Endothelial cell of umbilical vein (primary cell): Measurements from ENCODE around the gene MYO9B. TPM values are rescaled to one million over a fixed set of nuclear protein-coding genes. Genes with fewer than 3 reads are reported as not detected.

ENCODE experiments used
- BruUV-seq: library from RNA; stranded (reverse); fragments of 400-500 nt; replicated peaks from 2 replicates; lab custom pipeline; 2021; lab: Mats Ljungman, UMichigan
- CTCF ChIA-PET: fragments of 300-600, 350-600 bp; sonication (Branson Sonifier 250); formaldehyde crosslinking; loops from one replicate; lab custom pipeline; 2021; ENCODE audit warnings: antibody characterized with exemption, inconsistent platforms; lab: Charles Lee
- POLR2A ChIA-PET: fragments of 300-600, 350-600 bp; sonication (Branson Sonifier 250); formaldehyde crosslinking; loops from one replicate; lab custom pipeline; 2021; ENCODE audit warnings: antibody characterized with exemption, inconsistent platforms; lab: Charles Lee
- DNase-seq: peaks from one replicate; pipeline ENCODE4 v3.0.0-alpha.2; 2011; ENCODE audit warnings: low read depth, low spot score
- FAIRE-seq: peaks from 2 replicates; lab custom pipeline; 2011; peaks lifted over from hg19 to GRCh38; lab: Jason Lieb, UNC
- H2AFZ ChIP-seq: 2 replicates; pipeline ENCODE4 v1.6.0; 2012; ENCODE audit warnings: low read depth, low read length, control low read depth, inconsistent platforms
- H3K27ac ChIP-seq: 2 replicates; pipeline ENCODE4 v1.5.1; 2011; ENCODE audit warnings: low read depth, mild to moderate bottlenecking, control low read depth, low read length, moderate library complexity; ENCODE audit not compliant: insufficient read depth
- H3K27me3 ChIP-seq, 2 experiments: 2 replicates each; pipeline versions ENCODE4 v1.6.0 to v1.6.1; 2011; ENCODE audit warnings: low read length in 2 of 2, mixed read lengths in 1 of 2; ENCODE audit not compliant: control insufficient read depth in 2 of 2, insufficient read depth in 2 of 2
- H3K36me3 ChIP-seq, 2 experiments: 2 replicates in 1 of 2; 3 replicates in 1 of 2; pipeline ENCODE4 v1.5.1; 2011; ENCODE audit warnings: low read length in 2 of 2, mild to moderate bottlenecking in 1 of 2, moderate library complexity in 1 of 2; ENCODE audit not compliant: control insufficient read depth in 2 of 2, insufficient read depth in 2 of 2; ENCODE audit errors: extremely low read depth in 1 of 2
- H3K4me1 ChIP-seq: 3 replicates; pipeline ENCODE4 v1.5.1; 2011; ENCODE audit warnings: mild to moderate bottlenecking, low read length; ENCODE audit not compliant: control insufficient read depth, insufficient read depth; ENCODE audit errors: extremely low read depth
- H3K4me2 ChIP-seq: 2 replicates; pipeline ENCODE4 v1.6.1; 2011; ENCODE audit warnings: low read length, control low read depth, mixed read lengths; ENCODE audit not compliant: insufficient read depth
- H3K4me3 ChIP-seq, 3 experiments: fragments of 200-600 bp in 1 of 3; sonication (generic), shearing (Covaris generic) in 1 of 3; replicated peaks in 1 of 3; 2 replicates each; pipeline ENCODE4 v1.5.1; 2011 to 2016; ENCODE audit warnings: control low read depth in 3 of 3, low read length in 3 of 3, mild to moderate bottlenecking in 2 of 3, inconsistent platforms in 1 of 3, low read depth in 1 of 3, moderate library complexity in 1 of 3; ENCODE audit not compliant: insufficient read depth in 1 of 3
- H3K79me2 ChIP-seq: 2 replicates; pipeline ENCODE4 v1.6.0; 2012; ENCODE audit warnings: low read length, inconsistent platforms; ENCODE audit not compliant: control insufficient read depth, insufficient read depth
- H3K9ac ChIP-seq: replicated peaks from 2 replicates; pipeline ENCODE3; 2011; ENCODE audit warnings: low read length, control low read depth; ENCODE audit not compliant: insufficient read depth; ENCODE audit errors: extremely low read depth
- H3K9me1 ChIP-seq: replicated peaks from 3 replicates; pipeline ENCODE4 v1.6.0; 2011; ENCODE audit warnings: mild to moderate bottlenecking, low read length; ENCODE audit not compliant: control insufficient read depth, insufficient read depth; ENCODE audit errors: extremely low read depth
- H3K9me3 ChIP-seq: replicated peaks from 2 replicates; pipeline ENCODE4 v1.5.1; 2012; ENCODE audit warnings: low read length, inconsistent platforms; ENCODE audit not compliant: control insufficient read depth, insufficient read depth
- H4K20me1 ChIP-seq: replicated peaks from 2 replicates; pipeline ENCODE3; 2011; ENCODE audit warnings: mild to moderate bottlenecking, low read length; ENCODE audit not compliant: control insufficient read depth, insufficient read depth; ENCODE audit errors: extremely low read depth
- EZH2 ChIP-seq: IDR thresholded peaks from 2 replicates; pipeline ENCODE4 v1.6.1; 2012; ENCODE audit warnings: borderline replicate concordance, low read depth, mild to moderate bottlenecking, moderate library complexity, low read length, inconsistent platforms; ENCODE audit not compliant: severe bottlenecking
- FOS ChIP-seq: IDR thresholded peaks from 2 replicates; pipeline ENCODE4 v1.6.1; 2011; ENCODE audit warnings: mild to moderate bottlenecking, low read length, moderate library complexity, borderline replicate concordance; ENCODE audit not compliant: insufficient read depth
- GATA2 ChIP-seq: IDR thresholded peaks from 2 replicates; pipeline ENCODE4 v1.7.0; 2011; ENCODE audit warnings: low read depth, mild to moderate bottlenecking, moderate library complexity, mixed read lengths, low read length; ENCODE audit not compliant: insufficient read length, insufficient read depth
- JUN ChIP-seq: IDR thresholded peaks from 2 replicates; pipeline ENCODE4 v1.6.1; 2011; ENCODE audit warnings: borderline replicate concordance, low read depth; ENCODE audit not compliant: insufficient read length, insufficient read depth
- MYC ChIP-seq: IDR thresholded peaks from one replicate; pipeline ENCODE4 v1.6.1; 2011; ENCODE audit warnings: mild to moderate bottlenecking, low read depth, low read length
- POLR2A ChIP-seq: IDR thresholded peaks from 2 replicates; pipeline ENCODE4 v1.6.1; 2012; ENCODE audit warnings: low read depth, mild to moderate bottlenecking, control low read depth, low read length
- POLR2AphosphoS5 ChIP-seq: IDR thresholded peaks from 2 replicates; pipeline ENCODE4 v1.6.1; 2012; ENCODE audit warnings: low read depth, mild to moderate bottlenecking, control low read depth, low read length, moderate library complexity; ENCODE audit not compliant: insufficient read depth
- dilution Hi-C: fragments of 300-500 bp; cut with MboI; formaldehyde crosslinking; loops from one replicate; pipeline ENCODE4 v1.15.0; 2019; ENCODE audit warnings: low sequenced_read_pairs; ENCODE audit not compliant: extremely low pct_ligation_motif_present
- intact Hi-C: fragments of 100-400 bp; cut with micrococcal nuclease; formaldehyde crosslinking; loops from one replicate; pipeline ENCODE4 v1.10.0; 2022
- polyA plus RNA-seq, 4 experiments: library from polyadenylated mRNA; depleted of rRNA in 3 of 4; stranded (reverse) in 3 of 4; unstranded in 1 of 4; fragments of >200 nt; gene quantifications; 2 replicates each; pipeline versions ENCODE4 v1.2.1 to v1.2.3, GENCODE V29; 2011 to 2012; ENCODE audit warnings: missing spikeins in 1 of 4
- total RNA-seq: library from RNA; stranded (reverse); gene quantifications from 2 replicates; pipeline ENCODE4 v1.2.3, GENCODE V29; 2021
- TF ChIP-seq, protein P1 (sequence below), 2 donors: IDR thresholded peaks; 1 replicate in 1 of 2; 2 replicates in 1 of 2; pipeline ENCODE4 v1.5.1; 2011; ENCODE audit warnings: low read length in 2 of 2, mild to moderate bottlenecking in 2 of 2, moderate library complexity in 2 of 2, control low read depth in 1 of 2, inconsistent platforms in 1 of 2, low read depth in 1 of 2; ENCODE audit not compliant: insufficient read depth in 1 of 2; ENCODE audit errors: extremely low read depth in 1 of 2
- TF ChIP-seq, protein P2 (sequence below): IDR thresholded peaks from 2 replicates; pipeline ENCODE4 v1.6.1; 2011; ENCODE audit not compliant: insufficient read depth, insufficient read length

The MYO9B gene
- total and polyA plus RNA-seq, 2 donors (not counting 3 experiments of a cell fraction or from before 2014, with no cell fraction given) = 64.4 to 119 TPM

GRCh38 chr19:17249887-17250548 is 174.4 kb downstream of the MYO9B start:
- CTCF ChIA-PET = interaction anchor here (1.5 to 4.4 kb wide), 4 partner anchors 11 to 32 kb away, joined by 3 to 28 read pairs (median 5); no protein-coding TSS in a partner anchor
- no peak overlapping the region for H3K4me3 ChIP-seq
- H2AFZ ChIP-seq = no peak overlapping the region
- intact Hi-C loops (no loop called here), dilution Hi-C loops (no loop called here)
- H3K27me3 ChIP-seq = no peaks in the 10 kb centered on the region
- DNase-seq = no peak
- no peak overlapping the region for H3K9ac ChIP-seq
- no TSS peak for BruUV-seq
- no peak for TF ChIP-seq POLR2AphosphoS5
- TF ChIP-seq, protein P1, sequence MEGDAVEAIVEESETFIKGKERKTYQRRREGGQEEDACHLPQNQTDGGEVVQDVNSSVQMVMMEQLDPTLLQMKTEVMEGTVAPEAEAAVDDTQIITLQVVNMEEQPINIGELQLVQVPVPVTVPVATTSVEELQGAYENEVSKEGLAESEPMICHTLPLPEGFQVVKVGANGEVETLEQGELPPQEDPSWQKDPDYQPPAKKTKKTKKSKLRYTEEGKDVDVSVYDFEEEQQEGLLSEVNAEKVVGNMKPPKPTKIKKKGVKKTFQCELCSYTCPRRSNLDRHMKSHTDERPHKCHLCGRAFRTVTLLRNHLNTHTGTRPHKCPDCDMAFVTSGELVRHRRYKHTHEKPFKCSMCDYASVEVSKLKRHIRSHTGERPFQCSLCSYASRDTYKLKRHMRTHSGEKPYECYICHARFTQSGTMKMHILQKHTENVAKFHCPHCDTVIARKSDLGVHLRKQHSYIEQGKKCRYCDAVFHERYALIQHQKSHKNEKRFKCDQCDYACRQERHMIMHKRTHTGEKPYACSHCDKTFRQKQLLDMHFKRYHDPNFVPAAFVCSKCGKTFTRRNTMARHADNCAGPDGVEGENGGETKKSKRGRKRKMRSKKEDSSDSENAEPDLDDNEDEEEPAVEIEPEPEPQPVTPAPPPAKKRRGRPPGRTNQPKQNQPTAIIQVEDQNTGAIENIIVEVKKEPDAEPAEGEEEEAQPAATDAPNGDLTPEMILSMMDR (IDR thresholded peaks at IDR 0.05; ENCODE audit: extremely low read depth in 1 of 2, insufficient read depth in 1 of 2, low read depth in 1 of 2, low read length in 2 of 2) = no peak
- H3K4me2 ChIP-seq = no peak overlapping the region
- H3K79me2 ChIP-seq = peaks cover under 1% of the 10 kb centered on the region
- H3K9me1 ChIP-seq = no peaks in the 10 kb centered on the region
- POLR2A ChIA-PET = interaction anchor here (0.6 to 1.1 kb wide), 2 partner anchors 14 to 76 kb away, joined by 3 to 7 read pairs; partner anchors contain the start of gene USHBP1
- no peak overlapping the region for H3K27ac ChIP-seq
- peaks cover 22% of the 10 kb centered on the region for H3K4me1 ChIP-seq
- no peak for FAIRE-seq
- no peaks in the 10 kb centered on the region for H4K20me1 ChIP-seq
- no peaks in the 10 kb centered on the region for H3K9me3 ChIP-seq
- H3K36me3 ChIP-seq = peaks cover 0 to 20% of the 10 kb centered on the region in 2 experiments

GRCh38 chr19:17254636-17255035 is 179.1 kb downstream of the MYO9B start:
- Histone ChIP-seq H2AFZ (no peak overlapping the region), H4K20me1 (no peaks in the 10 kb centered on the region), H3K79me2 (no peaks in the 10 kb centered on the region), H3K9me1 (no peaks in the 10 kb centered on the region), H3K36me3 (peaks cover 0 to 40% of the 10 kb centered on the region in 2 experiments), H3K9me3 (no peaks in the 10 kb centered on the region), H3K9ac (no peak overlapping the region), H3K4me2 (no peak overlapping the region), H3K27me3 (no peaks in the 10 kb centered on the region), H3K27ac (no peak overlapping the region), H3K4me3 (no peak overlapping the region), H3K4me1 (peaks cover under 1% of the 10 kb centered on the region)
- intact Hi-C loops = no loop called here
- FAIRE-seq = no peak
- BruUV-seq = no TSS peak
- CTCF ChIA-PET = interaction anchor here (0.8 to 1.5 kb wide), 3 partner anchors 9 to 40 kb away, joined by 3 to 5 read pairs (median 4); partner anchors contain the start of gene USE1
- POLR2A ChIA-PET = no interaction called here
- DNase-seq = no peak
- TF ChIP-seq MYC (no peak), EZH2 (no peak), GATA2 (no peak), FOS (no peak), POLR2AphosphoS5 (no peak), POLR2A (no peak), JUN (no peak)
- TF ChIP-seq, protein P1 (IDR thresholded peaks at IDR 0.05; ENCODE audit: extremely low read depth in 1 of 2, insufficient read depth in 1 of 2, low read depth in 1 of 2, low read length in 2 of 2) = no peak
- TF ChIP-seq, protein P2, sequence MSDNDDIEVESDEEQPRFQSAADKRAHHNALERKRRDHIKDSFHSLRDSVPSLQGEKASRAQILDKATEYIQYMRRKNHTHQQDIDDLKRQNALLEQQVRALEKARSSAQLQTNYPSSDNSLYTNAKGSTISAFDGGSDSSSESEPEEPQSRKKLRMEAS = no peak
- dilution Hi-C loops = no loop called here
